HG03064 (cell line): ENCODE results near the gene FN1.
"Not testable (repeated sequence)": the region's sequence is repeated elsewhere in the genome, so short reads cannot be mapped to it uniquely, and the experiment has no call there.

Source experiments
- ATAC-seq: cut with Tn5 transposase; IDR thresholded peaks from one replicate; pipeline ENCODE4 v1.9.1; 2021; ENCODE audit warnings: low read depth; ENCODE audit not compliant: unreplicated experiment

The FN1 gene

GRCh38 chr2:215423928-215424540, 11.8 kb downstream of the FN1 start:
- no peak for ATAC-seq

- ATAC-seq, result no peak
Observed at GRCh38 chr2:215423234-215423633, 12.6 kb downstream of the FN1 start.

- ATAC-seq, result no peak
Observed at GRCh38 chr2:215422676-215423075, 13.2 kb downstream of the FN1 start.

- no peak for ATAC-seq
Observed at GRCh38 chr2:215421859-215422461, 13.9 kb downstream of the FN1 start.

- no peak for ATAC-seq
Observed at GRCh38 chr2:215420471-215420935, 15.4 kb downstream of the FN1 start.

- no peak for ATAC-seq
Observed at GRCh38 chr2:215419769-215420470, 15.9 kb downstream of the FN1 start.

GRCh38 chr2:215419113-215419512, 16.8 kb downstream of the FN1 start:
- ATAC-seq, result no peak

GRCh38 chr2:215418064-215418963, 17.6 kb downstream of the FN1 start:
- ATAC-seq, result no peak

GRCh38 chr2:215417400-215417951, 18.4 kb downstream of the FN1 start:
- ATAC-seq, result no peak

- no peak for ATAC-seq
Observed at GRCh38 chr2:215416656-215417055, 19.2 kb downstream of the FN1 start.

- ATAC-seq, result no peak
Observed at GRCh38 chr2:215415820-215416577, 19.9 kb downstream of the FN1 start.

GRCh38 chr2:215415218-215415617, 20.6 kb downstream of the FN1 start:
- no peak for ATAC-seq

GRCh38 chr2:215414674-215415073, 21.2 kb downstream of the FN1 start:
- ATAC-seq, result no peak

GRCh38 chr2:215413974-215414373, 21.9 kb downstream of the FN1 start:
- no peak for ATAC-seq

- ATAC-seq, result no peak
Observed at GRCh38 chr2:215413484-215413777, 22.4 kb downstream of the FN1 start.

- ATAC-seq, result no peak
Observed at GRCh38 chr2:215411941-215412743, 23.7 kb downstream of the FN1 start.

GRCh38 chr2:215410932-215411285, 25.0 kb downstream of the FN1 start:
- ATAC-seq, result no peak

GRCh38 chr2:215410181-215410931, 25.5 kb downstream of the FN1 start:
- not testable (repeated sequence) for ATAC-seq
